Skeletal muscle tissue (tissue), 4 donors: ENCODE data around the gene FOXL3. TPM values are rescaled to one million over a fixed set of nuclear protein-coding genes. Genes with fewer than 3 reads are reported as not detected.
A peak's percentile ranks its signal among the peaks of the same experiment; 100 is the strongest.
"Not testable (repeated sequence)": the region's sequence is repeated elsewhere in the genome, so short reads cannot be mapped to it uniquely, and the experiment has no call there.

Experiments used
- H3K27ac ChIP-seq: one replicate; pipeline ENCODE4 v1.7.0; 2013; ENCODE audit warnings: mild to moderate bottlenecking, low read depth, low read length, inconsistent platforms
- H3K27me3 ChIP-seq, 3 donors: one replicate each; pipeline ENCODE4 v1.7.0; 2013; ENCODE audit warnings: low read length in 3 of 3; ENCODE audit not compliant: control insufficient read depth in 3 of 3, insufficient read depth in 3 of 3
- H3K36me3 ChIP-seq, 3 donors: one replicate each; pipeline ENCODE4 v1.7.0; 2013; ENCODE audit warnings: low read length in 3 of 3; ENCODE audit not compliant: control insufficient read depth in 3 of 3, insufficient read depth in 3 of 3
- H3K4me1 ChIP-seq, 3 donors: one replicate each; pipeline ENCODE4 v1.7.0; 2013; ENCODE audit warnings: low read length in 3 of 3, mild to moderate bottlenecking in 3 of 3; ENCODE audit not compliant: control insufficient read depth in 3 of 3, insufficient read depth in 3 of 3
- H3K4me3 ChIP-seq, 3 donors: one replicate each; pipeline ENCODE4 v1.7.0; 2013; ENCODE audit warnings: low read length in 3 of 3
- H3K9ac ChIP-seq, 3 donors: one replicate each; pipeline ENCODE4 v1.7.0; 2013; ENCODE audit warnings: low read length in 3 of 3, mild to moderate bottlenecking in 3 of 3, moderate library complexity in 2 of 3, low read depth in 1 of 3
- H3K9me3 ChIP-seq, 3 donors: one replicate each; pipeline ENCODE4 v1.7.0; 2013; ENCODE audit warnings: low read length in 3 of 3; ENCODE audit not compliant: control insufficient read depth in 3 of 3
- total RNA-seq: library from RNA; depleted of rRNA; stranded (reverse); fragments of >200 nt; gene quantifications from one replicate; pipeline ENCODE4 v1.2.3, GENCODE V29; 2014
- donor health status: Osteomylitis.

Gene FOXL3
- total RNA-seq, 1 donor from 2014 or later, result not detected

DNA sequence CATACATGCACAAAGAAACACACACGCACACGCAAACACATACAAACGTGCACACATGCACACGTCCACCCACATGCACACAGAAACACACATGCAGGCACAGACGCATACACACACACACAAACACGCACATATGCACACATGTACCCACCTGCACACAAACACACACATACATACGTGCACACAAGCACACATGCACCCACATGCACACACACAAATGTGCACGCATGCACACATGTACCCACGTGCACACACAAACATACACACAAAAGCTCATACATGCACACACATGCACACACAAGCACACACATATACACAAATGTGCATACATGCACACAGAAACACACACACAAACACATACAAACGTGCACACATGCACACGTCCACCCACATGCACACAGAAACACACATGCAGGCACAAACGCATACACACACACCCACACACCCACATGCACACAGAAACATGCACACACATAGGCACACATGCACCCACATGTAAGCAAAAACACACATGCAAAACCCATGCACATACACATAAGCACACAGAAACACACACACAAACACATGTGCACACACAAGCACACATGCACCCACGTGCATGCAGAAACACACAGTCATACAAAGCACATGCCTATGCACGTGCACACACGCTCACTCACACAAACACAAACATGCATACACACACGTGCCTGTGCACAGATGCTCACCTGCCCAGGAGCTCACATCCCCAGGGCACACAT lies 44.8 kb downstream of the FOXL3 start:
- Histone ChIP-seq H3K4me1 (peaks cover 4 to 12% (median 11%) of the 10 kb centered on the region in 3 donors), H3K27me3 (peaks cover 5 to 15% (median 7%) of the 10 kb centered on the region in 3 donors), H3K4me3 (no peak overlapping the region), H3K36me3 (no peaks in the 10 kb centered on the region), H3K27ac (no peak overlapping the region), H3K9ac (no peak overlapping the region), H3K9me3 (no peaks in the 10 kb centered on the region)

DNA sequence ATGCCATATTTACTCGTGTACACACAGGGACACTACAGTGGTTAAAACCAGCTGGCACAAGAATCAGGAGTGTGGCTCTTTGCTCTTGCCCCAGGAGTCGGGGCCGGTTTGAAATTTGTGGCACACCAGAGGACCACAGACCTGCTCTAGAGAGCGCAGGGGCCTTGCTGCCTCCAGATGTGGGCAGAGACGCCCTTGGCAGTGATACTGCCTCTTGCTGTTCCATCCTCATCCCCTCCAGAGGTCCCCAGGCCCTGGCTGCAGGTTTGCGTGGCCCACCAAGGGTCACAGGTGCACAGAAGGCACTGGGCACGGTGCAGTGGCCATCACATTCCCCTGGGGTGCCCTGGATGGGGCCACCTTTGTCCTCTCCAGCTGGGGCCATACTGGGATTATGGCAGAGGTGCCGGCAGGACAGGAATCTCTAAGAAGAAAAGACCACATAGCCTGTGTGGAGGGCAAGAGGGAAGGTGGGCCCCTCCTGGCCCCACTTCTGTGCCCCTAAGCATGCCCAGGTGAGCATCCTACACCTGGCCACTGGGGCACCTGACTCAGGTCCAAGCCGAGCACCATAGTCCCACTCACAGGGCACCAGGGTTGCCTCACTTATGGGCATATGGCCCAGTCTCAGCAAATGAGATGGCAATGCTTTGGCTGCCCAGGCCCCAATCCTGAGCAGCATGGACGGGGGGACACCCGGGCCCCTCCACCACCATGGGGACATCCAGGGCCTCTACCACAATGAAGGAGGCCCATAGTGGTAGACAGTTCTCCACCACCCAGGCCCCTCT lies 45.6 kb downstream of the FOXL3 start:
- Histone ChIP-seq H3K9me3 (no peaks in the 10 kb centered on the region), H3K36me3 (no peaks in the 10 kb centered on the region)

DNA sequence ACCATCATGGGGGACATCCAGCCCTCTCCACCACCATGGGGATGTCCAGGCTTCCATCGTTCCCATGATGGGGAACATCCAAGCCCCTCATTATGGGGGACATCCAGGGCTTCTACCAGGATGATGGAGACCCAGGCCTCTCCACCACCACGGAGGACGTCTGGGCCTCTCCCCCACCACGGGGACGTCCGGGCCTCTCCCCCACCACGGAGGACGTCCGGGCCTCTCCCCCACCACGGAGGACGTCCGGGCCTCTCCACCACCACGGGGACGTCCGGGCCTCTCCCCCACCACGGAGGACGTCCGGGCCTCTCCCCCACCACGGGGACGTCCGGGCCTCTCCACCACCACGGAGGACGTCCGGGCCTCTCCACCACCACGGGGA lies 46.2 kb downstream of the FOXL3 start:
- H3K4me3 ChIP-seq, H3K36me3 ChIP-seq, H3K9me3 ChIP-seq, H3K27ac ChIP-seq, H3K9ac ChIP-seq: not testable (repeated sequence)
- H3K27me3 ChIP-seq, result peaks cover 3 to 16% (median 7%) of the 10 kb centered on the region in 3 donors
- H3K4me1 ChIP-seq, result peaks cover 4 to 24% (median 14%) of the 10 kb centered on the region in 3 donors

More for the DNA sequence above, 45.6 kb downstream of the FOXL3 start:
- Histone ChIP-seq H3K4me1 (peaks cover 4 to 19% (median 11%) of the 10 kb centered on the region in 3 donors), H3K9ac (no peak overlapping the region), H3K27ac (no peak overlapping the region), H3K4me3 (no peak overlapping the region), H3K27me3 (peaks cover 5 to 16% (median 7%) of the 10 kb centered on the region in 3 donors)

DNA sequence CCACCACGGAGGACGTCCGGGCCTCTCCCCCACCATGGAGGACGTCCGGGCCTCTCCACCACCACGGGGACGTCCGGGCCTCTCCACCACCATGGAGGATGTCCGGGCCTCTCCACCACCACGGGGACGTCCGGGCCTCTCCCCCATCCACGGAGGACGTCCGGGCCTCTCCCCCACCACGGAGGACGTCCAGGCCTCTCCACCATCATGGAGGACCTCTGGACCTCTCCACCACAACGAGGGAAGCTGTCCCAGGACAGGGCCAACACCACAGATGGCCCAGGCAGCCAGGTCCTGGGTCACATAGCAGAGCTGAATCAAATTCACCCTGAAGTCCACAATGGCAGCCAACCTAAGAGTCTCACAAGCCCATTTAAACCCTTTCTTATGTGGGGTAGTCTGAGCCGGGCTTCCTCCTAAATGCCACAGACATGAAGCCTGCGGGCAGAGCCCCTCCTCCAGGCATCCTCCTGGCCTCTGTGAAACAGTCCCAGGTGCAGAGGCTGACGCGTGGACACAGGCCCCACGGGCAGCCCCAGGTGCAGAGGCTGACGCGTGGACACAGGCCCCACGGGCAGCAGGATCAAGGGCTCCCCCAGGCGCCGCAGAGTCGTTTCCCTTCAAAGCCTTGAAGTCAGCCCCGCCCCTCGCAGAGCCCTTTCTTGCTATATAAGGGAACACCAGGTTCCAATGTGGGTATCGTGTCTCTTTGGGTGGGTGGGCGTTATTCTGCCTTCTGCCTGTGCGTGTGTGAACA lies 47.0 kb downstream of the FOXL3 start:
- Histone ChIP-seq H3K27me3 (peaks cover 3 to 16% (median 7%) of the 10 kb centered on the region in 3 donors), H3K27ac (no peak overlapping the region), H3K4me3 (no peak overlapping the region), H3K4me1 (peaks cover 10 to 32% (median 21%) of the 10 kb centered on the region in 3 donors), H3K36me3 (no peaks in the 10 kb centered on the region), H3K9me3 (no peaks in the 10 kb centered on the region), H3K9ac (no peak overlapping the region)

DNA sequence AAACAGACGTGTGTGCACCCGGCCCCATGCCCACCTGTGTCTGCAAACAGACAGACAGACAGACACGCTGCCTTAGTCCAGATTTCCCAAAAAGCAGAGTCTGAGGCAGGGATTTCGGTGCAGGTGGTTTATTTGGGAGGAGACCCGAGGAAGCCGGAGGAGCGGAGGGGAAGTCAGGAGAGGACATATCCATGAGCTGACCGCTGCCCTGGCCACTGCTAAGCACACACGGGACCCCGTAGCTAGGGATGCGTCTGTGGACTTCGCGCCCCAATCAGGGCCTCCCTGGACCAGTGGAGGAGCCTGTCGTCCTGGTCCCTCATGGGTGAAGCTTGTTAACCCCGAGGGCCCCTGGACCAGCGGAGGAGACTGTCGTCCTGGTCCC lies 47.6 kb downstream of the FOXL3 start:
- Histone ChIP-seq H3K27me3 (peaks cover 3 to 16% (median 7%) of the 10 kb centered on the region in 3 donors), H3K27ac (no peak overlapping the region), H3K9me3 (no peaks in the 10 kb centered on the region), H3K4me1 (peaks cover 14 to 36% (median 24%) of the 10 kb centered on the region in 3 donors), H3K36me3 (no peaks in the 10 kb centered on the region), H3K4me3 (no peak overlapping the region), H3K9ac (no peak overlapping the region)

DNA sequence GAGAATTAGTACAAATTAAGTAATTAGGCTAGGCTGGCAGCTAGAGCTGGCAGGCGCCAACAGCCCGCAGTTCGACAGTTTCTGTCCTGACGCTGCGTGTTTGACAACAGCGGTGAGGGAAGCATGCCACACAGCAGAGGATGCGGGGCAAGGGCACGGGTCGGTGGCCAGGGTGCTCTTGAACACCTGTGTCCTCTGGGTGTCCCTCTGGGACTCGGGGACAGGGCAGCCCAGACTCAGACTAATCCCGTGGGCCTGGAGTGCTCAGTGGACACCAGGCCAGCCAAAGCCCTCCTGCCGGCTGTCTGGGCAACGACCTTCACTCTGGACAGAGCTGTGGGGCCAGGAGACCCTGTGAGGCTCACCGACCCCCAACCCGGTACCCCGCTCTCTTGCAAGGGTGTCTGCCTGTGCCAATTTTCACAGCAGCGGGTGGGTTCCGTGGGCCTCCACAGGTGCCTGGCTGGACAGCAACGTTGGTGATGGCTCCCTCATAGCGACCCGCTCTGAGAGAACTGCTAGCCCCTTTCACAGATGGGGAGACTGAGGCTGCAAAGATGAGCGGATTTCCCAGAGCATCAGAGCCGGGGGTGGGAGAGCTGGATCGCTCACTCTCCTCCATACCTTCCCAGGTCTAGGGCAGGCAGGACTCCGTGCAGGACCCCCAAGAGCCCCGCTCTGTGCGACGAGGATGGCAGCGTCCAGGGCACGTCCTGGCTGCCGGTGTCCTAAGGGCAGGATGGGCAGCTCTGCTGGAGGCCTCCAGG lies 48.5 kb downstream of the FOXL3 start:
- Histone ChIP-seq H3K9ac (peak overlapping the region in 1 of 3 donors; percentile 33), H3K4me3 (no peak overlapping the region), H3K4me1 (peaks cover 9 to 34% (median 17%) of the 10 kb centered on the region in 3 donors), H3K36me3 (no peaks in the 10 kb centered on the region), H3K9me3 (no peaks in the 10 kb centered on the region), H3K27ac (no peak overlapping the region), H3K27me3 (peaks cover 3 to 16% (median 7%) of the 10 kb centered on the region in 3 donors)

DNA sequence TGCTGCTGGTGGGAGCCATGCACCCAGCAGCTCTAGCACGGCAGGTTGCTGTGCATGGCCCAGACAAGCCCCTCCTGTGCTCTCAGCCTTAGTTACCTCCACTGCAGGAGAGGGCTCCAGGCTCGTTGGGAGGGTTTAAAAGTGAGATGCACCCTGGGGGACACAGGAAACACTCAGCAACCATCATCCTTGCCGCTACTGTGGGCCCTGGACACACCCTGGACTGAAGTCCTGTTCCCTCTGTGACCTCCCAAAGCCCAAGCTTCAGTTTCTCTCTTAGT lies 49.0 kb downstream of the FOXL3 start:
- H3K9ac ChIP-seq, result peak overlapping the region in 1 of 3 donors; percentile 33
- H3K4me3 ChIP-seq, result no peak overlapping the region
- H3K4me1 ChIP-seq, result peaks cover 9 to 30% (median 17%) of the 10 kb centered on the region in 3 donors

DNA sequence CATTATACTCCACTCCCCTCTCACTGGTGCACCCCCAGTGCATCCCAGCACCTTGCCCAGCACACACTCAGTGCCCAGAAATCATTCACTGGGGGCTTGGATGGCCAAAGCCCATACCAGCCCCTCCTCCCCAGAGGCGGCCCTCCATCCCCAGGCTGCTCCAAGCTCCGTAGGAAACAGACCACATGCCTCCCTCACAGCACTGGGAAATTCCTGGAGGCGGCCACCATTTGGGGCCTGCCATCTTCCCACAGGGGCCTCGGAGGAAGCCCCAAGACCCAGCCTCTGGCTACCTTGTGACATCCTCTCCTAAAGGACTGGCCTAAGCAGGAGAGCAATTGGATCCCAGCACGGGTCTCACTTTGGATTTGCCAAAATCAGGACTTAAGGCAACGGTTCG lies 49.7 kb downstream of the FOXL3 start:
- Histone ChIP-seq H3K9me3 (no peaks in the 10 kb centered on the region), H3K36me3 (no peaks in the 10 kb centered on the region), H3K9ac (no peak overlapping the region), H3K27me3 (peaks cover 3 to 16% (median 7%) of the 10 kb centered on the region in 3 donors), H3K27ac (no peak overlapping the region), H3K4me1 (peaks cover 9 to 28% (median 16%) of the 10 kb centered on the region in 3 donors), H3K4me3 (no peak overlapping the region)

More for the DNA sequence above, 49.0 kb downstream of the FOXL3 start:
- Histone ChIP-seq H3K27me3 (peaks cover 3 to 16% (median 7%) of the 10 kb centered on the region in 3 donors), H3K36me3 (no peaks in the 10 kb centered on the region), H3K27ac (no peak overlapping the region), H3K9me3 (no peaks in the 10 kb centered on the region)

DNA sequence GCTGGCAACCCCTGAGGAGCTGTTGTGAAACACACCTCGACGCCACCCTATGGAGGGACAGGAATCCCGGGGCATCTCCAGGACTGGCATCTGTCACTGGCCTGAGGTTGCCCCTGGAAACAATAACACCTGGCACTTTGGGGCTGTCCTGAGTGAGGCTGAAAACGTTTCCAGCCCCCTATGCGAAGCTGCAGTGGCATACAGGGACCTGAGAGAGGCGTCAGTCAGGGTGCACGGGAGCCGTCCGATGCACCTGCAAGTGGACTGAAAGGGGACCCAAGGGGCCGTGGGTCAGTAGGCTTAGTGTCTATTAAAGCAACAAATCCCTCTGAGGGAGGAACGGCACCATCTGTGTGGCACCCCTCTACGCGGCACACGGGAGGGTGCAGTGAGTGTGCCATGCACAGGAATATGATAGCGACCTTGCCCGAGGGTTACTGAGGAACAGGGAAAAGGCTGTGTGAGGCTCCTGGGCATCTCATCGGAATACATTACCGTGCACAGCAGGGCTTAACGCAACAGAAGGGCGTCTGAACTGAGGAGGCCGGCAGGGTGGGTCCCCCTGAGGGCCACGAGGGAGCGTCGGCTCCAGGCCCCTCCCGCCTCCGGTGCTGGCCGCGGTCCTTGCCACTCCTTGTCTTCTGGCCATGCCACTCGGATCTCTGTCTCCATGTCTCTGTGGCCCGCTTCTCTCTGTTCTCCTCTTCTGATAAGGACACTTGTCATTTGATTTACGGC lies 50.4 kb downstream of the FOXL3 start:
- H3K4me3 ChIP-seq, result no peak overlapping the region
- no peak overlapping the region for H3K9ac ChIP-seq
- no peaks in the 10 kb centered on the region for H3K36me3 ChIP-seq
- peaks cover 9 to 28% (median 16%) of the 10 kb centered on the region in 3 donors for H3K4me1 ChIP-seq
- no peaks in the 10 kb centered on the region for H3K9me3 ChIP-seq
- H3K27me3 ChIP-seq, result peaks cover 3 to 16% (median 7%) of the 10 kb centered on the region in 3 donors
- no peak overlapping the region for H3K27ac ChIP-seq
